Fibroblast of lung (primary cell): ENCODE results near the gene DLK1.

Source experiments
- CTCF ChIP-seq, 2 donors: IDR thresholded peaks in 1 of 2; conservative IDR thresholded peaks in 1 of 2; 1 replicate in 1 of 2; 2 replicates in 1 of 2; pipeline ENCODE4 v1.5.1; 2011 to 2012; ENCODE audit warnings: low read length in 2 of 2, control low read depth in 1 of 2, inconsistent platforms in 1 of 2, low read depth in 1 of 2, mild to moderate bottlenecking in 1 of 2
- EZH2 ChIP-seq: IDR thresholded peaks from 2 replicates; pipeline ENCODE4 v1.5.1; 2012; ENCODE audit warnings: low read length, control low read depth, mild to moderate bottlenecking; ENCODE audit errors: missing control alignments

GRCh38 chr14:100715332-100715731 lies 11.4 kb upstream of the DLK1 start:
- TF ChIP-seq CTCF (conservative IDR thresholded peaks at IDR 0.05 in 1 of 2, IDR thresholded peaks at IDR 0.05 in 1 of 2; ENCODE audit: low read depth in 1 of 2, low read length in 2 of 2) (no peak), EZH2 (no peak)
